HG02981 (cell line): ENCODE data around the gene ARHGAP5.

ENCODE experiments used
- ATAC-seq: cut with Tn5 transposase; IDR thresholded peaks from one replicate; pipeline ENCODE4 v1.9.1; 2021; ENCODE audit warnings: mild to moderate bottlenecking, moderate library complexity; ENCODE audit not compliant: unreplicated experiment

ARHGAP5 gene

GRCh38 chr14:32206552-32206951 lies 129.4 kb downstream of the ARHGAP5 start:
- no peak for ATAC-seq

DNA sequence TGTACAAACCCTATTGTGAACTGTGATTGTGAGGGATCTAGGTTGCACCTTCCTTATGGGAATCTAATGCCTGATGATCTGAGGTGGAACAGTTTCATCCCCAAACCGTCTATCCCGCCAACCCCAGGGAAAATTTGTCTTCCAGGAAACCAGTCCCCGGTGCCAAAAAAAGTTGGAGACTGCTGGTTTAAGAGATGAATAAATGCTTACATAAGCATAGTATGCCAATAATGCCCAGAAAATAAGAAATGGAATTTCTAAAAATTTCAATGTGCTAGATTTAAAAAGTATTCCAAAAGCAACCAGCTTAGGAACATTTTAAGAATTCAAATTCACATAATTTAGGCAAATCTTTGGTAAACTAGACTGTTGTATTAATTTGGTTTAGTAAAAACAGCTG lies 131.4 kb downstream of the ARHGAP5 start:
- ATAC-seq: no peak
